DND-41 (cell line): ENCODE measurements around the gene FOXK1.
"Not testable (repeated sequence)": the region's sequence is repeated elsewhere in the genome, so short reads cannot be mapped to it uniquely, and the experiment has no call there.

Experiments used
- ATAC-seq: fragments of 200-7000 bp; cut with Tn5 transposase; 3 replicates; pipeline ENCODE4 v1.9.1; 2021; ENCODE audit warnings: low read depth; ENCODE audit not compliant: insufficient read depth
- DNase-seq: peaks from one replicate; pipeline ENCODE4 v3.0.0-alpha.2; 2020
- H2AFZ ChIP-seq: 2 replicates; pipeline ENCODE4 v1.6.0; 2012; ENCODE audit warnings: low read depth, low read length
- H3K27ac ChIP-seq: 2 replicates; pipeline ENCODE4 v1.5.1; 2012; ENCODE audit warnings: low read length, inconsistent platforms
- H3K27me3 ChIP-seq: fragments of 200-600 bp; sonication (generic); 2 replicates; pipeline ENCODE4 v1.6.0; 2012; ENCODE audit warnings: low read length, mild to moderate bottlenecking, inconsistent platforms; ENCODE audit not compliant: insufficient read depth, poor library complexity
- H3K36me3 ChIP-seq: 2 replicates; pipeline ENCODE4 v1.5.1; 2012; ENCODE audit warnings: low read length, inconsistent platforms; ENCODE audit not compliant: insufficient read depth
- H3K4me1 ChIP-seq: 2 replicates; pipeline ENCODE4 v1.5.1; 2012; ENCODE audit warnings: mild to moderate bottlenecking, low read length; ENCODE audit not compliant: insufficient read depth
- H3K4me2 ChIP-seq: 2 replicates; pipeline ENCODE4 v1.6.0; 2012; ENCODE audit warnings: mild to moderate bottlenecking, moderate library complexity, low read length, inconsistent platforms; ENCODE audit not compliant: insufficient read depth
- H3K4me3 ChIP-seq, 2 experiments: fragments of 200-600 bp in 1 of 2; shearing (Covaris generic) in 1 of 2; 2 replicates each; pipeline ENCODE4 v1.5.1; 2012 to 2016; ENCODE audit warnings: inconsistent platforms in 2 of 2, low read length in 2 of 2, mild to moderate bottlenecking in 2 of 2, low read depth in 1 of 2, moderate library complexity in 1 of 2
- H3K79me2 ChIP-seq: 2 replicates; pipeline ENCODE4 v1.6.0; 2012; ENCODE audit warnings: low read length, inconsistent platforms; ENCODE audit not compliant: insufficient read depth
- H3K9ac ChIP-seq: 2 replicates; pipeline ENCODE4 v1.6.0; 2012; ENCODE audit warnings: low read depth, mild to moderate bottlenecking, inconsistent platforms, low read length, moderate library complexity
- H3K9me3 ChIP-seq: 2 replicates; pipeline ENCODE4 v1.5.1; 2012; ENCODE audit warnings: low read length, moderate library complexity, mild to moderate bottlenecking, inconsistent platforms; ENCODE audit not compliant: insufficient read depth, severe bottlenecking
- H4K20me1 ChIP-seq: 2 replicates; pipeline ENCODE4 v1.6.0; 2012; ENCODE audit warnings: low read length; ENCODE audit not compliant: insufficient read depth
- CTCF ChIP-seq: IDR thresholded peaks from 2 replicates; pipeline ENCODE4 v1.5.1; 2012; ENCODE audit warnings: borderline replicate concordance, low read length, moderate library complexity, mild to moderate bottlenecking; ENCODE audit not compliant: poor library complexity, severe bottlenecking; ENCODE audit errors: extremely low read depth
- EZH2 ChIP-seq: IDR thresholded peaks from 3 replicates; pipeline ENCODE4 v1.6.1; 2012; ENCODE audit warnings: borderline replicate concordance, low read depth, mild to moderate bottlenecking, moderate library complexity, low read length, inconsistent platforms; ENCODE audit not compliant: severe bottlenecking

Gene FOXK1

DNA sequence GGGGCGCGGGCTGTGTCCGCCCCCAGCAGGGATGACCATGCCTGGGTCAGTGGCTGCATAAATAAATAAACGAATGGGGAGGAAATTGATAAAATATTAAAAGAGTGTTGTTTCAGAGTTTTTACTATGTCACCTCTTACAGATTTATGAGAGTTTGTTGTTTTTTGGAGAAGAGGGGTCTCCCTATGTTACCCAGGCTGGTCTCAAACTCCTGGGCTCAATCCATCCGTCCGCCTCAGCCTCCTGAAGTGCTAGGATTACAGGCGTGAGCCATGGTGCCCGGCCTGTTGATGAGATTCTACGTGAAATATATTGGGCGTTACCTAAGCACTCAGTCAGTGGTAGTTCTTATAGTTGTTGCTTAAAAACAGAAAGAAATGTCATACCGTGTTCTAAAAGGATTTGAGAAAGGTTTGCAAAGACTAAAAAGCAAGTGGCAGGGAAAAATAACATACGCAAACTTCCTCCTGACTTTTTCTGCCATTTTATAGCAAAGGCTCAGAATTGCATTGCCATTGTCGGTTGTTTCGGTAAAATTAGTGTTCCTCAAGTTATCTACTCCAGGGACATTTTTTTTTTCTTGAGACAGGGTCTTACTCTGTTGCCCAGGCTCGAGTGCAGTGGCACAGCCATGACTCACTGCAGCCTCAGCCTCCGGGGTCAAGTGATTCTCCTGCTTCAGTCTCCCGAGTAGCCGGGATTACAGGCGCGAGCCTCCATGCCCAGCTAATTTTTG, 39.5 kb upstream of the FOXK1 start:
- Histone ChIP-seq H3K27me3 (no peaks in the 10 kb centered on the region), H3K9me3 (no peaks in the 10 kb centered on the region), H3K9ac (peak overlapping the region; percentile 87), H3K4me2 (peak overlapping the region; percentile 92), H3K4me3 (peak overlapping the region; percentile 57 to 65), H3K4me1 (peaks cover 19% of the 10 kb centered on the region), H3K36me3 (no peaks in the 10 kb centered on the region), H4K20me1 (no peaks in the 10 kb centered on the region), H3K27ac (peak overlapping the region; percentile 92), H2AFZ (peak overlapping the region; percentile 75), H3K79me2 (peaks cover 10% of the 10 kb centered on the region)
- DNase-seq = peak; percentile 21
- no peak for ATAC-seq
- no peak for TF ChIP-seq CTCF
- TF ChIP-seq EZH2 = no peak

GRCh38 chr7:4643204-4643471, 39.0 kb upstream of the FOXK1 start:
- not testable (repeated sequence) for H4K20me1 ChIP-seq, H3K79me2 ChIP-seq, H3K27me3 ChIP-seq, H3K9me3 ChIP-seq, H3K36me3 ChIP-seq, DNase-seq, ATAC-seq
- Histone ChIP-seq H3K9ac (peak overlapping the region; percentile 87), H3K4me1 (peaks cover 19% of the 10 kb centered on the region), H3K4me2 (peak overlapping the region; percentile 92), H2AFZ (peak overlapping the region; percentile 75), H3K27ac (peak overlapping the region; percentile 92), H3K4me3 (peak overlapping the region; percentile 57 to 65; a peak in 3 of 4 replicates)

- Histone ChIP-seq H3K36me3 (no peaks in the 10 kb centered on the region), H3K4me1 (peaks cover 19% of the 10 kb centered on the region), H2AFZ (no peak overlapping the region), H3K9ac (no peak overlapping the region), H3K27me3 (no peaks in the 10 kb centered on the region), H3K4me2 (no peak overlapping the region), H4K20me1 (no peaks in the 10 kb centered on the region), H3K79me2 (peaks cover 10% of the 10 kb centered on the region), H3K4me3 (no peak overlapping the region), H3K27ac (no peak overlapping the region), H3K9me3 (no peaks in the 10 kb centered on the region)
- ATAC-seq (no peak), DNase-seq (no peak)
- TF ChIP-seq CTCF (no peak), EZH2 (no peak)
Measured at GRCh38 chr7:4645246-4645645, 36.8 kb upstream of the FOXK1 start.

GRCh38 chr7:4648111-4648510, 34.0 kb upstream of the FOXK1 start:
- H3K79me2 ChIP-seq = no peaks in the 10 kb centered on the region; the same call in 1 of the 2 replicates
- DNase-seq (no peak), ATAC-seq (no peak)
- H3K27ac ChIP-seq = no peak overlapping the region
- no peak overlapping the region for H2AFZ ChIP-seq
- H4K20me1 ChIP-seq = no peaks in the 10 kb centered on the region
- H3K4me3 ChIP-seq = no peak overlapping the region
- TF ChIP-seq CTCF (no peak), EZH2 (no peak)
- H3K4me1 ChIP-seq = peaks cover 3% of the 10 kb centered on the region
- no peaks in the 10 kb centered on the region for H3K36me3 ChIP-seq
- H3K27me3 ChIP-seq = no peaks in the 10 kb centered on the region
- no peaks in the 10 kb centered on the region for H3K9me3 ChIP-seq
- H3K9ac ChIP-seq = no peak overlapping the region
- H3K4me2 ChIP-seq = no peak overlapping the region
